GM18873 (cell line): ENCODE measurements around the gene ZNF862.

ENCODE experiments used
- ATAC-seq: cut with Tn5 transposase; IDR thresholded peaks from one replicate; pipeline ENCODE4 v1.9.1; 2021; ENCODE audit warnings: mild to moderate bottlenecking, moderate library complexity, moderate number of reproducible peaks; ENCODE audit not compliant: unreplicated experiment, low FRiP score

The ZNF862 gene

GRCh38 chr7:149809215-149809614 lies 29.0 kb upstream of the ZNF862 start:
- ATAC-seq, result no peak

- ATAC-seq, result no peak
Measured at GRCh38 chr7:149811221-149811620, 27.0 kb upstream of the ZNF862 start.

- no peak for ATAC-seq
Measured at GRCh38 chr7:149811831-149812490, 26.2 kb upstream of the ZNF862 start.

- ATAC-seq, result no peak
Measured at GRCh38 chr7:149813254-149814035, 24.7 kb upstream of the ZNF862 start.

GRCh38 chr7:149814494-149814893 lies 23.7 kb upstream of the ZNF862 start:
- ATAC-seq, result no peak

GRCh38 chr7:149815121-149815520 lies 23.1 kb upstream of the ZNF862 start:
- ATAC-seq, result no peak

- no peak for ATAC-seq
Measured at GRCh38 chr7:149815661-149816266, 22.4 kb upstream of the ZNF862 start.

- ATAC-seq, result no peak
Measured at GRCh38 chr7:149816267-149816751, 21.9 kb upstream of the ZNF862 start.

- ATAC-seq, result no peak
Measured at GRCh38 chr7:149816794-149817193, 21.4 kb upstream of the ZNF862 start.

- no peak for ATAC-seq
Measured at GRCh38 chr7:149817301-149817771, 20.8 kb upstream of the ZNF862 start.

- no peak for ATAC-seq
Measured at GRCh38 chr7:149817836-149818535, 20.2 kb upstream of the ZNF862 start.

- no peak for ATAC-seq
Measured at GRCh38 chr7:149818536-149818840, 19.7 kb upstream of the ZNF862 start.

- no peak for ATAC-seq
Measured at GRCh38 chr7:149819141-149819960, 18.8 kb upstream of the ZNF862 start.

- no peak for ATAC-seq
Measured at GRCh38 chr7:149819961-149820340, 18.2 kb upstream of the ZNF862 start.

GRCh38 chr7:149820622-149821190 lies 17.5 kb upstream of the ZNF862 start:
- ATAC-seq, result no peak

GRCh38 chr7:149821191-149822148 lies 16.7 kb upstream of the ZNF862 start:
- ATAC-seq, result no peak

GRCh38 chr7:149822353-149822943 lies 15.7 kb upstream of the ZNF862 start:
- no peak for ATAC-seq

GRCh38 chr7:149823191-149823630 lies 15.0 kb upstream of the ZNF862 start:
- ATAC-seq, result no peak
